ENCODE measurements around the gene LAMC3. TPM values are rescaled to one million over a fixed set of nuclear protein-coding genes. Genes with fewer than 3 reads are reported as not detected.

The LAMC3 gene
- total and polyA plus RNA-seq, 9 of the 15 experiments (the other 6 are each of a cell fraction or from before 2014, with no cell fraction given) = 0.10 TPM; not detected in 8

GRCh38 chr9:130983970-130984369, 25.0 kb upstream of the LAMC3 start:
- Histone ChIP-seq H3K9me1 (ENCODE audit: control insufficient read depth, insufficient read depth, low read length) (peaks cover 13% of the 10 kb centered on the region), H3K27me3 (ENCODE audit: control insufficient read depth in 2 of 2, insufficient read depth in 2 of 2, low read length in 2 of 2) (peaks cover 95 to 98% of the 10 kb centered on the region in 2 experiments), H3K27ac (ENCODE audit: extremely low read depth, low read depth, low read length) (no peak overlapping the region), H3K36me3 (ENCODE audit: control insufficient read depth, insufficient read depth, low read length) (no peaks in the 10 kb centered on the region), H2AFZ (ENCODE audit: low read depth, low read length) (no peak overlapping the region), H3K4me2 (ENCODE audit: insufficient read depth, low read length) (no peak overlapping the region), H3K79me2 (ENCODE audit: control insufficient read depth, insufficient read depth, low read length) (no peaks in the 10 kb centered on the region), H3K4me3 (no peak overlapping the region), H3K9ac (ENCODE audit: insufficient read depth in 1 of 2, low read depth in 2 of 2, low read length in 2 of 2) (no peak overlapping the region), H4K20me1 (replicated peaks; ENCODE audit: control insufficient read depth, insufficient read depth, low read length) (peaks cover 85% of the 10 kb centered on the region), H3K4me1 (replicated peaks in 1 of 2; ENCODE audit: control insufficient read depth in 2 of 2, insufficient read depth in 2 of 2, low read length in 2 of 2) (peaks cover 0 to 14% of the 10 kb centered on the region in 2 experiments; a peak in 1 of 5 replicates), H3K9me3 (replicated peaks; ENCODE audit: control insufficient read depth, insufficient read depth, low read depth, low read length) (no peaks in the 10 kb centered on the region)
- intact Hi-C loops (cut with micrococcal nuclease) = no loop called here
- no peak for ATAC-seq
- no TSS peak for BruUV-seq (replicated peaks)
- DNase-seq (ENCODE audit: extremely low read depth in 1 of 4, low spot score in 3 of 4) = no peak
- ChIA-PET CTCF (ENCODE audit: low intra/inter-chr PET ratio) (no interaction called here), POLR2A (interaction anchor here (0.5 to 10.0 kb wide), 19 partner anchors 7 to 215 kb away, joined by 3 to 131 read pairs (median 5); partner anchors contain the start of gene LAMC3)
- in situ Hi-C loops (cut with MboI) = loop anchor here (25.0 kb wide), 1 partner anchor 272 kb away; no protein-coding TSS in a partner anchor
- FAIRE-seq = peak; percentile 51
- TF ChIP-seq MBD2 (IDR thresholded peaks at IDR 0.05; ENCODE audit: borderline replicate concordance, low read depth) (no peak), ZBTB11 (CRISPR knock-in tag; IDR thresholded peaks at IDR 0.05) (no peak), E2F1 (CRISPR knock-in tag; IDR thresholded peaks at IDR 0.05) (peak; percentile 56)
- 3% methylated on average over 11 of the region's 11 CpGs for WGBS (ENCODE audit: insufficient coverage, low coverage, missing lambda C conversion rate)

Data from K562 (cell line).